Measurements from ENCODE around the gene MMD. TPM values are rescaled to one million over a fixed set of nuclear protein-coding genes. Genes with fewer than 3 reads are reported as not detected.
"Not testable (repeated sequence)": the region's sequence is repeated elsewhere in the genome, so short reads cannot be mapped to it uniquely, and the experiment has no call there.

MMD gene, protein sequence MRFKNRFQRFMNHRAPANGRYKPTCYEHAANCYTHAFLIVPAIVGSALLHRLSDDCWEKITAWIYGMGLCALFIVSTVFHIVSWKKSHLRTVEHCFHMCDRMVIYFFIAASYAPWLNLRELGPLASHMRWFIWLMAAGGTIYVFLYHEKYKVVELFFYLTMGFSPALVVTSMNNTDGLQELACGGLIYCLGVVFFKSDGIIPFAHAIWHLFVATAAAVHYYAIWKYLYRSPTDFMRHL
- total RNA-seq (100 to 1,000 TPM in 1 of 2 donors, 10 to 100 TPM in 1; 21.4 to 114 TPM), total RNA-seq (13.9 to 22.3 reads per million in 2 donors)

- no peak for ATAC-seq
- peak in 1 of 3 donors; percentile 11 for DNase-seq
- peak within 1 kb of the TSS; percentile 91 for H3K27ac Mint-ChIP-seq
- peaks cover 40% of the 10 kb centered on the region for H3K4me1 Mint-ChIP-seq
- peaks cover 28% of the 10 kb centered on the region for H3K27me3 Mint-ChIP-seq
- H3K36me3 Mint-ChIP-seq (ENCODE audit: low read depth) = peaks cover 3% of the 10 kb centered on the region
- peak within 1 kb of the TSS; percentile 93 for H3K4me3 Mint-ChIP-seq
- H3K9me3 ChIP-seq (ENCODE audit: control insufficient read depth, low read length, poor library complexity, severe bottlenecking) = no peaks in the 10 kb centered on the region
Measured at GRCh38 chr17:55421179-55421934, at the start of gene MMD. Gene MMD, minus strand, starts transcription at chr17:55421835. Its CDS starts 140 bp downstream, at chr17:55421695.

DNA sequence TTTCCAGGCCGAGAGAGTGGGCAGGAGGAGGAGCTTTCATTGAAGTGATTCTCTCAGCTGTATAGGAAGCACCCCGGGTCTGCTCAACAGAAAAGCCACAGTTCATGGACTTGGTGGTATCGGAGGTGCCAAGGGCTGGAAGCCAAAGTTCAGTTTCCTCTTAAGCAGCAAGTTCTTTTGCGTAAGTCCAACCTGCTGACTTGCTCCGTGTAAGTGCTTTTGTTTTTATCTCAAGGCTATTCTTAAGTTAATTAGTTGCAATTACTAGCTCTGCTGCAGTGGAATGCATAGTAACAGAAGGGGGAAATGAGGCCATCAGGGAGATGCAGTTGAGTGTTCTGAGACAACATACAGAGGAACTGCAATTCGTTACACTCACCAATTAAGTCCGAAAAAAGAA is 45.0 kb upstream of the MMD start:
- ATAC-seq = no peak
- H3K27me3 Mint-ChIP-seq = no peaks in the 10 kb centered on the region
- H3K4me3 Mint-ChIP-seq = no peak overlapping the region
- no peak overlapping the region for H3K27ac Mint-ChIP-seq
- H3K4me1 Mint-ChIP-seq = no peaks in the 10 kb centered on the region
- no peaks in the 10 kb centered on the region for H3K36me3 Mint-ChIP-seq (ENCODE audit: low read depth)
- DNase-seq = no peak
- H3K9me3 ChIP-seq (ENCODE audit: control insufficient read depth, low read length, poor library complexity, severe bottlenecking) = no peaks in the 10 kb centered on the region

GRCh38 chr17:55465771-55466170 is 44.1 kb upstream of the MMD start:
- H3K4me3 Mint-ChIP-seq; ATAC-seq; DNase-seq; H3K36me3 Mint-ChIP-seq (ENCODE audit: low read depth); H3K9me3 ChIP-seq (ENCODE audit: control insufficient read depth, low read length, poor library complexity, severe bottlenecking); H3K4me1 Mint-ChIP-seq; H3K27me3 Mint-ChIP-seq; H3K27ac Mint-ChIP-seq: not testable (repeated sequence)

- Mint-ChIP-seq H3K27ac (no peak overlapping the region), H3K4me1 (no peaks in the 10 kb centered on the region), H3K27me3 (no peaks in the 10 kb centered on the region), H3K4me3 (no peak overlapping the region), H3K36me3 (ENCODE audit: low read depth) (peaks cover 2% of the 10 kb centered on the region)
- no peak for ATAC-seq
- no peak for DNase-seq
- H3K9me3 ChIP-seq (ENCODE audit: control insufficient read depth, low read length, poor library complexity, severe bottlenecking) = no peaks in the 10 kb centered on the region
Measured at GRCh38 chr17:55463600-55463999, 42.0 kb upstream of the MMD start.

DNA sequence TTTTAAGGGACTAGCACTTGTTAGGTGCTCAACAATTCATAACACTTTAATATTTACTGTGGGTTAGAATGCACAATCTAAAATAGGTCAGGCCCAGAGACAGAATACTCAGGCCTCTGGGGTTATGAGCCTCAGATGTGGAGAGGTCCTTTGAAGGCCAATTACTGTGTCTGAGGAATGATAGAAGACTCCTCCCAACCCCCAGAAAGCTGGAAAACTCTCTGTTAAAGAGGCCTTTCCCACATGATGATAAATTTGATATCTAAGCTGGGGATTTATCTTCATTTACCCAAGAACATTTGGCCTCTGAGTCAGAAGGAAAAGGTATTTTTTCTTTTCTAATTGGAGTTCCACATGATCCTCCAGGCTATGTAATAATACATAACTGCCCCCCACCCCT is 41.1 kb upstream of the MMD start:
- ATAC-seq (no peak), DNase-seq (no peak)
- H3K9me3 ChIP-seq (ENCODE audit: control insufficient read depth, low read length, poor library complexity, severe bottlenecking) = no peaks in the 10 kb centered on the region
- H3K4me3 Mint-ChIP-seq = no peak overlapping the region
- H3K4me1 Mint-ChIP-seq = peaks cover 3% of the 10 kb centered on the region
- peaks cover 2% of the 10 kb centered on the region for H3K36me3 Mint-ChIP-seq (ENCODE audit: low read depth)
- H3K27ac Mint-ChIP-seq = no peak overlapping the region
- H3K27me3 Mint-ChIP-seq = no peaks in the 10 kb centered on the region

GRCh38 chr17:55462234-55462633 is 40.6 kb upstream of the MMD start:
- Mint-ChIP-seq H3K4me1 (peaks cover 3% of the 10 kb centered on the region), H3K36me3 (ENCODE audit: low read depth) (peaks cover 2% of the 10 kb centered on the region), H3K27me3 (no peaks in the 10 kb centered on the region), H3K27ac (no peak overlapping the region), H3K4me3 (no peak overlapping the region)
- DNase-seq (no peak), ATAC-seq (no peak)
- no peaks in the 10 kb centered on the region for H3K9me3 ChIP-seq (ENCODE audit: control insufficient read depth, low read length, poor library complexity, severe bottlenecking)

DNA sequence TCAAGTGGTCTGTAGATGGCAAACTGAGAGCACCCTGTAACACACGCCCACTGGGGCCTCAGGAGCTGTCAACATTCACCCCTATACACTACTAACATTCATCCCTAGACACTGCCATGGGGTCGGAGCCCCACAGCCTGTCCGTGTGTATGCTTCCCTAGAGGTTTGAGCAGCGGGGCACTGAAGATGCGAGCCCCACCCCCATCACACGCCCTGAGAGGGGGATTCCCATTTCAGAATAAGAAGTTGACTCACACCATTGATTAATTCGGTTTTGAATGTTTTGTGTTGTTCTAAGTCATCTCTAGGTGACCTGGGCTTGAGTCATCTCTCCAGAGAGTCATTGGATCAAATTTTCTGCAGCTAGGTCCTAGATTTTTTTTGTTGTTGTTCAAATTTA is 37.3 kb upstream of the MMD start:
- Mint-ChIP-seq H3K4me3 (no peak overlapping the region), H3K27me3 (peaks cover 1% of the 10 kb centered on the region), H3K4me1 (peaks cover 3% of the 10 kb centered on the region), H3K36me3 (ENCODE audit: low read depth) (peaks cover 3% of the 10 kb centered on the region), H3K27ac (no peak overlapping the region)
- DNase-seq (no peak), ATAC-seq (no peak)
- H3K9me3 ChIP-seq (ENCODE audit: control insufficient read depth, low read length, poor library complexity, severe bottlenecking) = no peaks in the 10 kb centered on the region

- no peak for DNase-seq
- H3K4me3 Mint-ChIP-seq = no peak overlapping the region
- ATAC-seq = no peak
- H3K27ac Mint-ChIP-seq = no peak overlapping the region
- no peaks in the 10 kb centered on the region for H3K9me3 ChIP-seq (ENCODE audit: control insufficient read depth, low read length, poor library complexity, severe bottlenecking)
- peaks cover 6% of the 10 kb centered on the region for H3K27me3 Mint-ChIP-seq
- H3K4me1 Mint-ChIP-seq = peaks cover 3% of the 10 kb centered on the region
- H3K36me3 Mint-ChIP-seq (ENCODE audit: low read depth) = peaks cover 3% of the 10 kb centered on the region
Measured at GRCh38 chr17:55458287-55458900, 36.8 kb upstream of the MMD start.

DNA sequence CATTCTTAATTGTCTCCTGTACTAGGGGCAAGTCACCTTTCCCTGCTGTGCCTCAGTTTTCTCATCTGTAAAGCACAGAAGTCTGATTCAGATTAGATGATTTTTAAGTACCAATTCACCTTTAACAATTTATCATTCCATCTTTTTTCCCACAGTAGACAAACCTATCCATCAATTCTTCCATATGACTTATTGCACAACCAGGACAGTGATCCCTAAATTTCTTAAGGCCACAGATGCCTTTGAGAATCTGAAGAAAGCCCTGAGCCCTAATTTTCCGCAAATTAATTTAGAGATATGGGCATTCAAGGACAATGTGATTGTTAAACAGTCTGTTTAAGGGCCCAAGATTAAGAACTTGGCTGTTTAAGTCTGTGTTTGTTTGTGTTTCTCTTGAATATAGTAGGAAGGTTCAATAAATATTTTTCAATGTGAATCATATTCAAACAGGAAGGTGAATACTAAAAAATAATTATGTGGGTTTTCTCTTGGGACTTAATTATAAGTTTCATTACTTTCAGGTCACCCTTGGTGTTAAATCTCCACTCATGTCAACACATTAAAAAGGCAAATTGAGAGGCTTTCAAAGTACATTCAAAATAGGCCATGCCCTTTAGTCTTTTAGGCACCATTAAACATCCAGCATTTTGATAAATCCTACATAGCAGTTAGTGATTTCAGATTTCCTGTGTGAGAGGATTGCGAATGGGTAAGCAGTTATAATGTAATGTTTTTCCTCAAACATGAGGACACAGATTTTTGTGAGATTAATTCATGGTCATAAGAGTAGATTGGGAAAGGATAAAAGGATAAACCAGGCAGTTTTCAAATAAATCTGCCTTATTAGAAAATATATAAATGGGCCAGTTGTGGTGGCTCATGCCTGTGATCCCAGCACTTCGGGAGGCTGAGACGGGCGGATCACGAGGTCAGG is 34.9 kb upstream of the MMD start:
- Mint-ChIP-seq H3K4me1 (peaks cover 6% of the 10 kb centered on the region), H3K36me3 (ENCODE audit: low read depth) (peaks cover 3% of the 10 kb centered on the region), H3K27ac (no peak overlapping the region), H3K4me3 (no peak overlapping the region), H3K27me3 (peaks cover 14% of the 10 kb centered on the region)
- no peak for ATAC-seq
- no peaks in the 10 kb centered on the region for H3K9me3 ChIP-seq (ENCODE audit: control insufficient read depth, low read length, poor library complexity, severe bottlenecking)
- no peak for DNase-seq

DNA sequence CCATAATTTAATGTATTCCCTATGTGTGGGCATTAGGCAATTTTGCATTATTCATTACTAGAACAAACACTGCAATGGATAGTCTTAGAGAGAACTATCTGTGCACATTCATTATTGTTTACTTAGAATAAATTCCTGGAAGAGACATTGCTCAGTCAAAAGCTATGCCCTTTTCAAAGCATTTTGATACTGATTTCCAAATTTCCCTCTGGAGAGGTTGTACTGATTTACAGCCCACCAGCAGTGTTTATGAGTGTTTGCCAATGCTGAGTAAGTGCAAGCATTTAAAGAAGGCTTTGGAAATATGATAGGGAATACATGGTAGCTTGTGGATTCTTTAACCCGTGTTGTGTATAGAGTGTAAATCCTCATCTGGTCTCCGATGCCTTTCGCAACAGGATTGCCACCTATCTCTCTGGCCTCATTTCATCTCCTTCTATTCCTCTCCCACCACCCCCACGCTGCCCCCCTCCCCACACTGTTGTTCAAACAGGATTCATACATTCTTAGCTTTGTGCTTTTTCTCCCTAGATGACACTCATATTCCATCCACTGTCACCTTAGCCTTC is 33.4 kb upstream of the MMD start:
- ATAC-seq = no peak
- no peak overlapping the region for H3K27ac Mint-ChIP-seq
- peaks cover 22% of the 10 kb centered on the region for H3K27me3 Mint-ChIP-seq
- H3K4me1 Mint-ChIP-seq = peaks cover 6% of the 10 kb centered on the region
- no peak overlapping the region for H3K4me3 Mint-ChIP-seq
- no peak for DNase-seq
- H3K36me3 Mint-ChIP-seq (ENCODE audit: low read depth) = peaks cover 2% of the 10 kb centered on the region
- no peaks in the 10 kb centered on the region for H3K9me3 ChIP-seq (ENCODE audit: control insufficient read depth, low read length, poor library complexity, severe bottlenecking)

DNA sequence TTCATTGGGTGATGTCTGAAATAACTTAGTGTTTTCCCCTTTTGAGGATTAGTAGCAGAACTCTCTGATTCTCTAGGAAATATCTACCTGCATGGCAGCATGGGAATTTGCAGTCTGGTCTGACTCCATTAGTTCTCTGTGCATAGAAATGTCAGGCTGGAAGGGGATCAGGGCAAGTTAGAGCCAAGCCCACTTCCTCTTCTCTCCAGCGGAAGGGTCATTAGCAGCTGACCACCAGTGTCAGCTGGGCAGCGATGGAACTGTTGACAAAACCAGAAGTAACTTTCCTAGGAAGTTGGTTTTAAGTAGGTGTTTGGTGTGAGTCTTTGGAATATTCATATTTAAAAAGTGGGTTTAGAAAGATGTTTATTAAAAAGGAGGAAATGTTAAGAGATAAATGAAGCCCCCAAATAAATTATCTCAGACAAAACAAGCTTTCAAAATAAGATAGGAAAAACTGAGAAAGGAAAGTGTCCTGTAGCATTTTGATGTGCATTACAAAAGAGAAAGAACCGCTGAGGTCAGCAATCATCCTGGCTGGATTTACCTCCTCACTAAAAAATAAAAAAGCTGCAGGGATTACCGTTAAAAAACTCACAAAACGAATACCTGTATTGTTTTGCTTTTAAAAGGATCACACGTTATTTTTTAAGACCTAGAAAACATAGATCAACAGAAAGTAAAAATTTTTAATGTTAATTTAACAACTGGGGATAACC is 32.4 kb upstream of the MMD start:
- Mint-ChIP-seq H3K27ac (no peak overlapping the region), H3K36me3 (ENCODE audit: low read depth) (peaks cover 2% of the 10 kb centered on the region), H3K27me3 (peaks cover 28% of the 10 kb centered on the region), H3K4me3 (no peak overlapping the region), H3K4me1 (peaks cover 6% of the 10 kb centered on the region)
- no peaks in the 10 kb centered on the region for H3K9me3 ChIP-seq (ENCODE audit: control insufficient read depth, low read length, poor library complexity, severe bottlenecking)
- ATAC-seq (no peak), DNase-seq (no peak)

DNA sequence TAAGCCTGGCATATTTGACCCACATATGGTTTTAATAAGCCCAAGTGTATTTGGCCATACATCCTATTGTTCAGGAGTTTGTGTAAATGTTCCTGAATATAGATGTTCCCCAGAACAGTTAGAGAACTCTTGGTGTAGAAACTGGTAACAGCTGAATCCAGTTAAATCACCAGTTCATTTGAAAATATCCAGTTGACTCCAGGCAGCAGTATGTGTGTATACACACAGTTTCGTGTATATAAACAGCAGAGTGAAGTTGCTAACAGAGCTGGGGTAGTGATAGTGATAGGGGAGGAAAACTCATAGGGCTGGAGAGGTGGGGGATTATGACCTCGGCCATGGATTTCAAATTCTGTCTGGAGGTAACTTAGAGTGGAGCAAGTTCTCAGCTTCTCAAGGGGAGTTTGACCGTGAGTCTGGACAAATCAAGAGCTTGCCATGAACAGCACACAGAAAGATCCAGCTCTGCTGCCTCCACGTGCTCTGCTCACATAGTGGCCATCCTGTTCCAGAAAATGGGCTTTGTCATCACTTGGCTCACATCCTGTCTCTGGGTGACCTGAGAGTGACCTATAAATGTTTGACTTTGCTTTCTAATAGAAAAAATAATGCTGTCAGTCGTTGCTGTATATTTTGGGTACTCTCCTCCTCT is 30.6 kb upstream of the MMD start:
- Mint-ChIP-seq H3K4me1 (peaks cover 2% of the 10 kb centered on the region), H3K4me3 (no peak overlapping the region), H3K27me3 (peaks cover 28% of the 10 kb centered on the region), H3K27ac (no peak overlapping the region), H3K36me3 (ENCODE audit: low read depth) (peaks cover 2% of the 10 kb centered on the region)
- H3K9me3 ChIP-seq (ENCODE audit: control insufficient read depth, low read length, poor library complexity, severe bottlenecking) = no peaks in the 10 kb centered on the region
- no peak for ATAC-seq
- no peak for DNase-seq

Data from T-helper 17 cell (primary cell).